HCT116 (cell line): Measurements from ENCODE around the gene DNAL4. TPM values are rescaled to one million over a fixed set of nuclear protein-coding genes. Genes with fewer than 3 reads are reported as not detected.

Experiments used
- ATAC-seq: fragments of 200-7000 bp; cut with Tn5 transposase; 2 replicates; pipeline ENCODE4 v1.9.1; 2020; ENCODE audit warnings: mild to moderate bottlenecking, moderate library complexity
- BruUV-seq: library from RNA; stranded (reverse); fragments of 400-500 nt; replicated peaks from 2 replicates; lab custom pipeline; 2021; lab: Mats Ljungman, UMichigan
- CTCF ChIA-PET: fragments of 300-600 bp; sonication (Branson Sonifier 250); formaldehyde crosslinking; loops from one replicate; lab custom pipeline; 2021; ENCODE audit warnings: antibody characterized with exemption; lab: Charles Lee
- POLR2A ChIA-PET: fragments of 300-600, 350-600 bp; sonication (Branson Sonifier 250); formaldehyde crosslinking; loops from one replicate; lab custom pipeline; 2021; ENCODE audit warnings: antibody characterized with exemption; lab: Charles Lee
- RAD21 ChIA-PET, 2 experiments: fragments of 300-600 bp; sonication (Branson Sonifier 250); formaldehyde crosslinking; loops; one replicate each; lab custom pipeline; 2023; ENCODE audit warnings: low total read pairs in 2 of 2; ENCODE audit not compliant: uncharacterized antibody in 2 of 2, unreplicated experiment in 2 of 2, low non-redundant PET in 1 of 2; lab: Charles Lee
- DNase-seq: peaks from one replicate; pipeline ENCODE4 v3.0.0-alpha.2; 2010; ENCODE audit warnings: low read depth, low spot score
- H2AFZ ChIP-seq: fragments of 200-600 bp; shearing (Covaris generic), sonication (generic); 2 replicates; pipeline ENCODE4 v1.6.1; 2017; ENCODE audit warnings: low read depth, mixed run types, mixed read lengths, antibody characterized with exemption, low read length; ENCODE audit not compliant: poor library complexity, severe bottlenecking
- H3K27ac ChIP-seq: 2 replicates; pipeline ENCODE4 v1.5.1; 2012; ENCODE audit warnings: low read depth, low read length
- H3K27me3 ChIP-seq: fragments of 200-600 bp; sonication (generic); 2 replicates; pipeline ENCODE4 v1.6.1; 2016; ENCODE audit warnings: mixed run types, low read length, mixed read lengths; ENCODE audit not compliant: insufficient read depth
- H3K36me3 ChIP-seq, 2 experiments: fragments of 200-500 bp in 1 of 2; fragments of 200-600 bp in 1 of 2; sonication (Bioruptor generic) in 1 of 2; sonication (generic) in 1 of 2; 2 replicates each; pipeline versions ENCODE4 v1.5.1 to v1.6.1; 2014 to 2016; ENCODE audit warnings: low read length in 2 of 2, inconsistent platforms in 1 of 2, mixed read lengths in 1 of 2, mixed run types in 1 of 2; ENCODE audit not compliant: insufficient read depth in 2 of 2, control insufficient read depth in 1 of 2
- H3K4me1 ChIP-seq, 2 experiments: fragments of 200-600 bp in 1 of 2; sonication (generic) in 1 of 2; 2 replicates each; pipeline versions ENCODE4 v1.5.1 to v1.6.1; 2012 to 2017; ENCODE audit warnings: low read length in 2 of 2, inconsistent platforms in 1 of 2, mild to moderate bottlenecking in 1 of 2, mixed read lengths in 1 of 2, mixed run types in 1 of 2, moderate library complexity in 1 of 2; ENCODE audit not compliant: insufficient read depth in 2 of 2, control insufficient read depth in 1 of 2
- H3K4me2 ChIP-seq: fragments of 200-600 bp; sonication (generic); 2 replicates; pipeline ENCODE4 v1.6.1; 2017; ENCODE audit warnings: mixed run types, low read length, mixed read lengths
- H3K4me3 ChIP-seq, 2 experiments: fragments of 200-600 bp in 1 of 2; sonication (generic) in 1 of 2; replicated peaks in 1 of 2; 2 replicates each; pipeline ENCODE4 v1.5.1; 2011 to 2016; ENCODE audit warnings: low read length in 2 of 2, control low read depth in 1 of 2, low read depth in 1 of 2, mild to moderate bottlenecking in 1 of 2, mixed read lengths in 1 of 2, mixed run types in 1 of 2
- H3K79me2 ChIP-seq: fragments of 200-600 bp; sonication (generic); 2 replicates; pipeline ENCODE4 v1.6.1; 2017; ENCODE audit warnings: mild to moderate bottlenecking, mixed run types, low read length, moderate library complexity, mixed read lengths; ENCODE audit not compliant: insufficient read depth
- H3K9ac ChIP-seq: fragments of 200-600 bp; sonication (generic); 2 replicates; pipeline ENCODE4 v1.6.1; 2016; ENCODE audit warnings: low read length, mixed read lengths
- H3K9me2 ChIP-seq: fragments of 200-600 bp; sonication (generic), shearing (Covaris generic); 2 replicates; pipeline ENCODE4 v1.6.1; 2017; ENCODE audit warnings: mixed run types, mild to moderate bottlenecking, moderate library complexity; ENCODE audit not compliant: insufficient read depth
- H3K9me3 ChIP-seq, 2 experiments: fragments of 200-500 bp in 1 of 2; fragments of 200-600 bp in 1 of 2; sonication (Bioruptor generic) in 1 of 2; sonication (generic) in 1 of 2; 2 replicates each; pipeline ENCODE4 v1.6.1; 2014 to 2017; ENCODE audit warnings: low read length in 2 of 2, mixed read lengths in 2 of 2, inconsistent platforms in 1 of 2, low read depth in 1 of 2, mild to moderate bottlenecking in 1 of 2, mixed run types in 1 of 2, moderate library complexity in 1 of 2; ENCODE audit not compliant: control insufficient read depth in 1 of 2, insufficient read depth in 1 of 2
- H4K20me1 ChIP-seq: fragments of 200-600 bp; sonication (generic), shearing (Covaris generic); 2 replicates; pipeline ENCODE4 v1.6.1; 2017; ENCODE audit warnings: mixed run types, mild to moderate bottlenecking, moderate library complexity; ENCODE audit not compliant: insufficient read depth
- ATF3 ChIP-seq: IDR thresholded peaks from 2 replicates; pipeline ENCODE4 v1.6.1; 2012
- CBX3 ChIP-seq: IDR thresholded peaks from 2 replicates; pipeline ENCODE4 v1.6.1; 2012; ENCODE audit warnings: low read depth
- ELF1 ChIP-seq: IDR thresholded peaks from 2 replicates; pipeline ENCODE4 v1.6.1; 2012; ENCODE audit warnings: low read depth, borderline replicate concordance
- EZH2phosphoT487 ChIP-seq: fragments of 200-600 bp; IDR thresholded peaks from 2 replicates; pipeline ENCODE4 v1.6.1; 2018; ENCODE audit warnings: antibody characterized with exemption, borderline replicate concordance
- FOSL1 ChIP-seq: IDR thresholded peaks from 2 replicates; pipeline ENCODE4 v1.6.1; 2012; ENCODE audit warnings: low read depth
- MAX ChIP-seq: IDR thresholded peaks from 2 replicates; pipeline ENCODE4 v1.6.1; 2012
- POLR2AphosphoS5 ChIP-seq: IDR thresholded peaks from 2 replicates; pipeline ENCODE4 v1.6.1; 2011; ENCODE audit warnings: mild to moderate bottlenecking, low read depth, low read length, moderate library complexity
- RAD21 ChIP-seq: IDR thresholded peaks from 2 replicates; pipeline ENCODE4 v1.6.1; 2012; ENCODE audit warnings: low read depth, mild to moderate bottlenecking
- REST ChIP-seq: IDR thresholded peaks from 2 replicates; pipeline ENCODE4 v1.6.1; 2012; ENCODE audit warnings: low read depth
- SIN3A ChIP-seq: IDR thresholded peaks from 2 replicates; pipeline ENCODE4 v1.6.1; 2012; ENCODE audit warnings: low read depth
- SP1 ChIP-seq: IDR thresholded peaks from 2 replicates; pipeline ENCODE4 v1.6.1; 2012; ENCODE audit warnings: low read depth
- TCF7L2 ChIP-seq: IDR thresholded peaks from 2 replicates; pipeline ENCODE4 v1.7.0; 2011; ENCODE audit warnings: borderline replicate concordance, inconsistent platforms; ENCODE audit not compliant: insufficient read depth, insufficient read length; ENCODE audit errors: extremely low read depth
- ZBTB33 ChIP-seq: IDR thresholded peaks from 2 replicates; pipeline ENCODE4 v1.6.1; 2011; ENCODE audit warnings: mild to moderate bottlenecking, low read length, moderate library complexity; ENCODE audit not compliant: insufficient replicate concordance; ENCODE audit errors: extremely low read depth
- ZFX ChIP-seq: fragments of 450-650 bp; IDR thresholded peaks from 2 replicates; pipeline ENCODE4 v1.6.1; 2017
- intact Hi-C: fragments of 100-400 bp; cut with micrococcal nuclease; formaldehyde crosslinking; loops from 2 replicates; pipeline ENCODE4 v1.10.0; 2022
- total RNA-seq: library from RNA; stranded (reverse); gene quantifications from one replicate; pipeline ENCODE4 v1.2.1, GENCODE V29; 2021; ENCODE audit not compliant: unreplicated experiment

The DNAL4 gene
- total RNA-seq, 1 experiment from 2014 or later: 18.3 TPM

- POLR2A ChIA-PET: no interaction called here
- Histone ChIP-seq H3K9me2 (no peaks in the 10 kb centered on the region), H3K9me3 (no peaks in the 10 kb centered on the region)
- DNase-seq: no peak
- TF ChIP-seq ZFX (no peak), MAX (peak; percentile 42; the same call in 1 of the 2 replicates)
- TF ChIP-seq, all 23 proteins: peak for 1
- BruUV-seq: no TSS peak
- ATAC-seq: no peak
- H3K79me2 ChIP-seq: no peaks in the 10 kb centered on the region; the same call in 1 of the 2 replicates
- CTCF ChIA-PET: interaction anchor here (1.0 kb wide), 1 partner anchor 19 kb away, joined by 3 read pairs; no protein-coding TSS in a partner anchor
- RAD21 ChIA-PET: no interaction called here
- no peak overlapping the region for H3K9ac ChIP-seq
- no peak overlapping the region for H3K27ac ChIP-seq
- H3K4me1 ChIP-seq: peaks cover 6 to 14% of the 10 kb centered on the region in 2 experiments; a peak in 3 of 4 replicates
- no peak overlapping the region for H2AFZ ChIP-seq
- peak overlapping the region; percentile 8; the same call in 1 of the 2 replicates for H3K4me2 ChIP-seq
- H3K36me3 ChIP-seq: no peaks in the 10 kb centered on the region
- no peaks in the 10 kb centered on the region for H3K27me3 ChIP-seq
- no peaks in the 10 kb centered on the region for H4K20me1 ChIP-seq
- intact Hi-C loops: no loop called here
- H3K4me3 ChIP-seq: no peak overlapping the region
Measured at GRCh38 chr22:38788021-38788816, 5.7 kb downstream of the DNAL4 start.

GRCh38 chr22:38786631-38787030 lies 7.3 kb downstream of the DNAL4 start:
- intact Hi-C loops: no loop called here
- no peak for TF ChIP-seq POLR2AphosphoS5
- TF ChIP-seq ATF3: no peak
- TF ChIP-seq FOSL1: no peak
- no peak for TF ChIP-seq SIN3A
- no peak for TF ChIP-seq ELF1
- TF ChIP-seq EZH2phosphoT487: no peak
- TF ChIP-seq TCF7L2: no peak
- TF ChIP-seq CBX3: no peak
- TF ChIP-seq RAD21: no peak
- no peak for TF ChIP-seq ZBTB33
- TF ChIP-seq REST: no peak
- TF ChIP-seq SP1: no peak

More at GRCh38 chr22:38786631-38787030, 7.3 kb downstream of the DNAL4 start:
- DNase-seq (no peak), ATAC-seq (no peak)
- Histone ChIP-seq H3K79me2 (no peaks in the 10 kb centered on the region), H3K9me3 (no peaks in the 10 kb centered on the region), H3K27ac (no peak overlapping the region), H3K9me2 (no peaks in the 10 kb centered on the region), H3K9ac (no peak overlapping the region), H3K4me3 (no peak overlapping the region), H3K4me1 (peaks cover 6 to 9% of the 10 kb centered on the region in 2 experiments; a peak in 3 of 4 replicates), H3K36me3 (no peaks in the 10 kb centered on the region), H3K4me2 (no peak overlapping the region), H2AFZ (no peak overlapping the region), H3K27me3 (no peaks in the 10 kb centered on the region), H4K20me1 (no peaks in the 10 kb centered on the region)
- RAD21 ChIA-PET: no interaction called here
- BruUV-seq: no TSS peak
- CTCF ChIA-PET: no interaction called here
- POLR2A ChIA-PET: no interaction called here
